HG03457 (cell line): ENCODE data around the gene BOK.

Experiments
- ATAC-seq: cut with Tn5 transposase; IDR thresholded peaks from one replicate; pipeline ENCODE4 v1.9.1; 2021; ENCODE audit warnings: moderate number of reproducible peaks; ENCODE audit not compliant: unreplicated experiment

BOK gene

DNA sequence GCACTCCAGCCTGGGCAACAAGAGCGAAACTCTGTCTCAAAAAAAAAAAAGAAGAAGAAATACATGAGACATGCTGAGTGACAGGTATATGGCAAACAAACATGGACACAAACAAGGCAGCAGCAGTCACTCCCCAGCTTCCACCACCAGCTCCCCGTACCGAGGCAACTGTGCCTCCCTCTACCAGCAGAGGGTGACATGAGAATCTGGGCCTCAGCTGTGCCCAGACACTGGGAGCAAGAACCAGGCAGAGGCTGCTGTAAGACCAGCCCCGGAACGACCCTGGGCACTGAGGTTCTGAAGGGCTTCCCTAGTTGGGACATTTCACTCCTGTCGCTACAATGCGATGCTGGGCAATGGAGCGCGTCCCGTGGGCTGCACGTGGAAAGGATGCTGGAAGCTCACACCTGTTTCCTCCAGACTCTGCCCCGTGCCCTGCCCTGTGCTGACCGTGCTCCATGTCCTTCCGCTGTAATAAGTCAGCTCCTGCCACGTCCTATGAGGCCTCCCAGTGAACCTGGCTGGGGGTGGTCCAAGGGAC is 37.1 kb downstream of the BOK start:
- no peak for ATAC-seq

DNA sequence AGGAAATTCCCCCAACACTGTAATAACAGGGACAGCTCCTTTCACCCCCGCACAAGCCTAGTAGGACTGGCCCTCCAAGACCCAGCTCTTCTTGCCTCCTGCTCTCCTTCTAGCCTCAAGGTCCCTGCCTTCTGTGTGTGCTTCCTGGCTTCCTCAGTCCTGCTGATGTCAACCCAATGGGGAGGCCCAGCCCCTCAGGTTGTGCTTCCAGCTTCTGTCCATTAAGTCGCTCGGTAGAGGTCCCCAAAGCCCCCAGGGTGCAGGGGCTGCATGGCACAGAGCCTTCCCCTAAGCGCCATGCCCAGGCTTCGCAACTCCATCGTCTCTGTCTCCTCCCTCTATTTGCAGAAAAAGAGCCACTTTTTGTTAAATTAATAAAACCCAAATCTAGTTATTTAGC is 39.0 kb downstream of the BOK start:
- no peak for ATAC-seq

DNA sequence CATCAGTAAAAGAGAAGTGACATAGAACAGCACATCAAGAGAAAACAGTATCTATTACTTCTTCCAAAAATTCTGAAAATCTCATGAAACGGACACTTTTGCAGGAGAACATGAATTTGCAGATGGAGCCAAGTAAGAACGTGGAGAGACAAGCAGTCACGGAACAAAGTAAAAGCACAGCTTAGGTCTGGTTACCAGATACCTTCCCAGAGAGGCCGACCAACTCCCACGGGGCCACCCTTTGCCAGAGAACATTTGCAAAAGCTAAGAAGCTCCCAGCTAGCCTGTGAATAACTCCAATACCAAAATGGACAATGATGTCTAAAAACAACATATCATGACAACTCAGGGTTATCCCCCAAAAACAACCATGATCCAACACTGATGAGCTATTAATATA is 39.5 kb downstream of the BOK start:
- no peak for ATAC-seq

DNA sequence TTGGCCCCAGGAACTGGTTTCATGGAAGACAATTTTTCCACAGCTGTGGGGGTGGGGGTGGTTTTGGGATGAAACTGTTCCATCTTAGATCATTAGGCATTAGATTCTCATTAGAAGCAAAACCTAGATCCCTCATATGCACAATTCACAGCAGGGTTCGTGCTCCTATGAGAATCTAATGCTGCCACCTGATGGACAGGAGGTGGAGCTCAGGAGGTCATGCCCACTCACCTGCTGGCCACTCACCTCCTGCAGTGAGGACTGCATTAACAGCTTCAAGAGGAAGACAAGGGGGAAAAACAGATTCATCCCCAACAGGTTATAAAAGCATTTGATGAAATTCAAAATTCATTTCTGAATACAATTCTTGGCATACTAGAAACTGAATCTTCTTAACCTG is 39.9 kb downstream of the BOK start:
- no peak for ATAC-seq

DNA sequence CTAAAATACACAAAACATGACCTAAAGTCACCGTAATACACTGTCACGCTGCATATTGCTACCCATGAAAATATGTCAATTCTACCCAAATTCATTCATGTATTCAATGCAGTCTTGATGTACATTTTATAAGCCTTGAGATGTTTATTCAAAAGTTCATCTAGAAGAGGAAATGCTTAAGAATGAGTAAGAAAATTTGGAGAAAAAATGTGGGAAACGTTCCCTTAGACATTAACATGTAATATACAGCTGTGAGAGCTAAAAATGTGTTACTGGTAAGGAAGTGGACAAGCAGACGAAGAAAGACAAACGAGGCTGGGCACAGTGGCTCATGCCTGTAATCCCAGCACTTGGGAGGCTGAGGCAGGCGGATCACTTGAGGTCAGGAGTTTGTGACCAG is 41.1 kb downstream of the BOK start:
- ATAC-seq, result no peak

DNA sequence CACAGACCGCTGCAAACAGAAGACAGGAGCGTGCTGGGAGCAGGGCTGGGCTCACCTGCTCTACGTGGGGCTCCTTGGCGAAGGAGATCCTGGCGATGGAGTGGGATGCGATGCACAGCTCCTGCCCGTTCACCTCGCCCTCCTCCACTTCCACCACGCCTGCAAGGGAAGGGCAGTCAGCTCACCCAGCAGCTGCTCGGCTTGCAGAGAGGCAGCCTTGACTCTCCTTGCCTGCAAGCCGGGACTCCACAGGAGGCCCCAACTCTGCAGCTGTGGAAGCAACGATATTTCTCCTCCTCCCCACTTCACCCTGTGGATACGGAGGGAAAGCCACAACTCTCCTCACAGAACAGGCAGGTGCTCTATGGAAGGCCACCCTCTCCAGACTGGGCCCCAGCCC is 43.3 kb downstream of the BOK start:
- ATAC-seq, result no peak

DNA sequence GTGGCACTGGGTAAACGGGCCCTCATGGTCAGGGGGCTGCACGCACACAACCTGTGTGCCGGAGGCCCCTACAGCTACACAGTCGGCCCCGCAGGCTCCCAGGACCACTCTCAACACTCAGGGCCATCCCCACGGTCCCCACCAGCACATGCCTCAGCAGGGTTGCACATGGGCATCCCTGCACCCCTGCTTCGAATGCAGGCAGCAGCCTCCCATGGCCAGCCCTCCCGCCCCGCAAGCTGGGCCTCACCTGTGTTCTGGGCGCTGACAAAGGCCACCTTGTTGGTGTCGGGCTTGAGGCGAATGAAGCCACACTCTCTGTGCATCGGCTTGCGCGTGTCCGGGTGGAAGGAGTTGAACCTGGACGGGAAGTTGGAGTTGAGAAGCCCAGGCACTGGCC is 44.2 kb downstream of the BOK start:
- no peak for ATAC-seq

DNA sequence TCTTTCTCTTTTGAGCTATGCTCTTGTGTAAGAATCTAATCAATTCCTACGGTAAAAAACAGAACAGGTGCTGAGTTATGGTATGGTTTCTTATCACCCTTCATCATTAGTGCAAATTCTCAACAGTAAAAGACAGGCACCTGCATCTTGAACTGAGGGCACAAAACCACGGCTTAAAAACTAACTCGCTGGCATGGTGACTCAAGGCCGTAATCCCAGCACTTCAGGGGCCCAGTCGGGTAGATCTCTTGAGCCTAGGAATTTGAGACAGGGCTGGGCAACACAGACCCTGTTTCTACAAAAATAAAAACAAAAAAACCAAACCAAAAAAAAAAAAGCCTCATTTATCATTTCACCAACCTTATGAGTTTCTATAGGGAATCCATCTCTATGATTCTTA is 45.1 kb downstream of the BOK start:
- no peak for ATAC-seq

DNA sequence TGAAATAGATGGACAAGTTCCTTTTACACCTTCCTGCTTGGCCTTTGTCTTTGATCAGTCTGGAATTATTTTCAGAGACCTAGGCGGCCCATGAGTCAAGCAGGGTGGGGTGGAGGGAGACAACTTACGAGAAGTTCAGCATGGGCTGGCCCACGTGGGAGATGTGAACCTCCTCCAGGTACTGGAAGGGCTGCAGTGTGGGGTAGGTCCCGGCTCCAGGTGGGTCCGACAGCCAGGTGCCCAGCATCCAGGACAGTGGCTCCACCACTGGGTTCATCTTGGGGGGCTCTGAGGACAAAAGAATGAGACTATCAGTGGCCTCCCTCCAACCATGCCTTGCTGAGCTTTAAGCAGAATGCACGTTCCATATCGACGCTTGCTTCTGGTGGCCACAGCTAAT is 47.6 kb downstream of the BOK start:
- ATAC-seq, result no peak

DNA sequence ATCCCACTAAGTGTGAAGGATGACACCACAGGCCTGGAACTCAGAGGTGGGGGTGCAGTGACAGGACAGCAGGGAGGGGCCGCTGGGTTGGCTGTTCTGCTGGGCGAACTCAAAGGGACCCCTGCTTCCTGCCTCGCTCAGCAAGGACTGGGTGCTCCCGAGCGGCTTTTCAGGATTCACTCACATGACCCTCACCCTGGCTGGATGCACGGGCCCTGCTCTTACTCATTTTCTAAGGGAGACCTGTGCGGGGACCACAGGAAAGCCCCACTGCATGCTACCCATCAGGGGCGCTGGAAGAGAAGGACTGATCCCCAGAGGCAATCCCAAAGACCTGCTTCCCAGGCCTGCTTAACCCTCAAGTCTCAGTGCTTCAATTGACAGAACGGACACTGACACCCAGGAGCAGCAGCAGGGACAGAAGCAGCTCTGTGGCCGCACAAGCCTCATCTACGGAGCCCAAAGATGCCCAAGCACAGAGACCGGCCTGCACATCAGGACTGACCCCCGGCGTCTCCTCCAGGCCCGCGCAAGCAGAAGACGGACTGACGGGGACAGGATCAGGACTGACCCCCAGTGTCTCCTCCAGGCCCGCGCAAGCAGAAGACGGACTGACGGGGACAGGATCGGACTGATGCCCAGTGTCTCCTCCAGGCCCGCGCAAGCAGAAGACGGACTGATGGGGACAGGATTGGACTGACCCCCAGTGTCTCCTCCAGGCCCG is 48.8 kb downstream of the BOK start:
- no peak for ATAC-seq

DNA sequence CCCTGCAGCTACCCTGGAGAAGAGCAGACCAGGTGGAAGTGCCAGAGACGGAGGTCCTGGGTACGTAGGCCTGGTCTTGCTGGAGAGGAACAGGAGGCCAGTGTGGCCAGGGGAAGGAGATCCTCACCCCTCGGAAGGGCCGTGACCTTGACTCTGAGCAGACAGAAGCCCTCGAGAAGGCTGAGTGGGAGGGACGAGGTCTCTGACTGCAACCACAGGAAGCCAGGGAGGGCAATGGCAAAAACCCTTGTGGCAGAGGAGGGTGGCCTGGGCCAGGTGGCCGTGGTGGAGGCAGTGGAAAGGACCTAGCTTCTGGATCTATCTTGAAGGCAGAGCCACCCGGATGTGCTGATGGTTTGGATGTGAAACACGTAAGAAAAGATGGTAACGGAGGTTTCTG is 50.3 kb downstream of the BOK start:
- ATAC-seq, result no peak

DNA sequence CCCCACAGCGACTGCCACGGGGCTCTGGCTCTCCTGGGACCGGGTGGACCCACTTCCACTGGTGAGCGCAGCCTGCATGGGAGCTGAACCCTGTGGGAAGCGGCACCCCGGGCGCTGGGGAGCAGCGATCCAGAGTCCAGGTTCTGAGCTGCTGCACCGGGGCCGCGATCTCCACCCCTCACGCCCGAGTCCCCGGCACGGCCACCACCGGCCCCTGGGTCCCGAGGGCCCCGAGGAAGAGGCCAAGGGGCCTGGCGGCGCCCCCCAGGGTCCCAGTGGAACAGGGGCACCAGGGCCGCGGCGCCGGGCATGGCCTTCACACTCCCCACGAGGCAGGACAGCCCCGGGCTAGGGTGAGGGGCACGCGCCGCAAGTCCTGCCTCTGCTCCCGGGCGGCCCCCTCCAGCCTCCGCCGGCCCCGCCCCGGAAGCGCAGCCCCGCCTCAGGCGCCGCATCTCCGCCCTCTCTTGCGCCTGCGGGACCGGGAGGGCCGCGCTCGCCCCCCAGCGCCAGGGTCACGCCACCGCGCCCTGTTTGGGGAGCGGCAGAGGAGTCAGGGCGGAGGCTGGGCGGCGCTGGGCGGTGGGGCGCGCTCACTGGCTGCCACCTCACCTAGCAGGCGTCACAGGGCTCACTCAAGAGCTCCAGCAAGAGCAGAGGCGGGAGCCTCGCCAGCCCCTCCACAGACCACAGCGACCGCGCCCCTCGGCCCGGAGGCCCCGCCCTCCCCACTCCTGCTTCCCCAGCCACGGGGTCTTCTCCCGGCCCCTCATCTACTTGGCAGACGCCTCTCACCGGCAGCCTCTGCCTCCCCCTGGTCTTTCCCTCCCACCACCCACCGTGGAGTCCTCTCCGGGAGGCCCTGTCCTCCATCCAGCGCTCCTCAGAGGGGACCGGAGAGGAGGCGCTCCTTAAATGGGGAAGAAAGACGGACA is 51.6 kb downstream of the BOK start:
- ATAC-seq, result peak; percentile 72

DNA sequence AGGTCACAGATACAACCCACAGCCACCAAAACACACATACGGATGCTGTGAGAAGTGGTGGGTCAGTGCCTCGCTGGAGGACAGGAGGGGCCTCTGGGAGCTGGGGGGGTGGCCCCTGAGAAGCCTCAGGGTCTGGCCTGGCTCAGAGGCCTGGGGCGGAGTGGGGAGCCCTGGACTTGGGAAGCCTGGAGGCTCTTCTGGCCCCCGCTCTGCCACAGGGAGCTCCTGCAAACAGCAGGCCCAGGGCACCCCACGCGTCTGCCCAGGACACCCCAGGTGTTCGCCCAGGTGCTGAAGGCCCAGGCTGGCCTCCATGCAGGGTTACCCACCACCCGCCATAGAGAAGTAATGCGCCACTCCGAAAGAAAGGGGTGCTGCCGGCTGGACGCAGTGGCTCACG is 52.5 kb downstream of the BOK start:
- ATAC-seq, result no peak

DNA sequence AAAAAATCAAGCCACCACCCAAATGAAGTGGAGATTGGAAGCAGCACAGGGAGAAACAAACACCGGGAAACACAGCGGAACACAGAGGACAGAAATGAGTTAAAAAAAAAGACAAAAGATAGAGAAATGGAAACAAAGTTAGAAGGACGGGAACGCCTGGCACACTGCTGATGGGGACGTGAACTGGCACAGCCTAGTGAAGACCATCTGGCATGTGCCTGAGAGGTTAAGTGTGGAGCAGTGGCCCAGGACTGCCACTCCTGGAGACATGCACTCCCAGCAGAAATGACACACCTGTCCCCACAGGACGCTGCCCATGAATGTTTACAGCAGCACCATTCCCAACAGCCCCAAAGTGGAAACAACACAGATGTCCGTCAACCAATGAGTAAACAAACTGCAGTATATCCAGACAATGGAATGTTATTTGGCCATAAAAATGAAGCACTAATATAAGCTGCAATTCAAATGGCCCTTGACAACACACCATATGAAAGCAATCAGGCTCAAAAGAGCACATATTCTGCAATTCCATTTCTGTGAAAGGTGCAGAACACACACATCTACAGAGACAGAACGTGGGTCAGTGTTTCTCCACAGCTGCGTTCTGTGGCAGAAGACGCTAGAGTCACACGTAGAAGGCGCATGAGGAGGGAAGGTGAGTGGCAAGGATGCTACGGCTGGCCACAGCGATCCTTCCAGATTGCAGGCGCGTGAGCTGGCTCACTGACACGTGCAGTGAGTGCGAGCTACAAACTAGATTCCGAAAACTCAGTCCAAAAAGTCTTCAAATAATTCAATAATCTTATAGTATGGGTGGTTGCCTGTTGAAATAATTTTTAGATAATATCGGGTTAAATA is 53.8 kb downstream of the BOK start:
- no peak for ATAC-seq

DNA sequence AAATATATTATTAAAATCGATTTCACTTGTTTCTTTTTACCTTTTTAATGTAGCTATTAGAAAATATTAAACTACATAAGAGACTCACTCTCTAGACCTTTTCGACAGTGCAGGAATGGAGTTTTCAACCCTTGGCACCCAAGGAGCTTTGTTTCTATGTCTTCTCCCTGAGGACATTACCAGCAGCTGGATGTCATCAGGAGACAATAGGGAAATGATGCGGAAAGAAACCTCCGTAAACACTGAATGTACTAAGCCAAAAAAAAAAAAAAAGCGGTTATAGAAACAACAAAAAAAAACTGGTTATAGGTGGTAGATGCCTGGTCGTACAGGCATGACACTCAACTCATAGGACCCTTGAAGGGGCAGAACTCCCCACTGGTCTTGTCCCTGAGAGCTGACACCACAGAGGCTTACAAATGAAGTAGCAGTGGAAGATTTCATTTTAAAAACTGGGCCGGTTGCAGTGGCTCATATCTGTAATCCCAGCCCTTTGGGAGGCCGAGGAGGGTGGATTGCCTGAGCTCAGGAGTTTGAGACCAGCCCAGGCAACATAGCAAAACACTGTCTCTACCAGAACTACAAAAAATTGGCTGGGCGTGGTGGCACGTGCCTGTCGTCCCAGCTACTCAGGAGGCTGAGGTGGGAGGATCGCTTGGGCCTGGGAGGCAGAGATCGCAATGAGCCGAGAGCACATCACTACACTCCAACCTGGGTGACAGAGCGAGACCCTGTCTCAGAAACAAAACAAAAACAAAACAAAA is 54.7 kb downstream of the BOK start:
- no peak for ATAC-seq

DNA sequence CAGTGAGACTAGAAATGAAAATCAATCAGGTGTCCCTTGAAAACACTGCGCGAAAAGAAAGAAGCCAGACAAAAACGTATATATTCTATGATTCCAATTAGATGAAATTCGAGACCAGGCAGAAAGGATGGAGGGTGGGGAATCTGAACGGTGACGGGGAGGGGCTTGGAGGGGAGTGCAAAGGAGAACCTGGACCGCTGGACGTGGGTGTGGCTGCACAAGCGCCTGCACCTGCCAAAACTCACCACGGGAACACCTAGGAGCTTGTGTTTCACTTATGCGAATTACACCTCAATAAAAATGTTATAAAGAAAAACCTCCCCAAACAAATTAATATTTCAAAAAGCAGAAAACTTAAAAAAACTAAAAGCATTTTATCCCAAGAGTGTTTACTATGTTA is 56.5 kb downstream of the BOK start:
- no peak for ATAC-seq

DNA sequence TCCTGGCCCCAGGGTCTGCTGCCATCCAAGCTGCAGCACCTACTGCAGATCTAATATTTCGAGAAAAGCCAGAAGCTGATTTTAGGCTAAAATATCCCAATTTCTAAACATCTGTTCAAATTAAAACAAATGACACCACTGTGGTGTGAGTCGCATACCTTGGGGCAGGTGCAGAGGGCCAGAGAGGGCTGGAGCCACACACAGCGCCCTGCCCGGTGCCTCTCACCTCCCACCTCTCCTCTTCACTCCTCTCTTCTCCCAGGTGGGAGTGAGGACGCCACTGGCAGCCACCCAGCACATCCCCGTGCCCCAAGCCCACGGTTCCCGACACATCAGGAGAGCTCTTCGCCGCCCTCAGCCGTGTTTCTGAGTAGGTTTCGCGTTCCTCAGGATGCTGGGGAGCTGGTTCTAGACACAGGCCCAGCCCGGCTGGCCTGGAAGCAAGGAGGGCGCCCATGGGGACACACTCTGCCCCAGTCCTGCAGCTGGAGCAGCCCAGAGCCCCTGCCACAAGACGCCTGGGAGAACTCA is 57.0 kb downstream of the BOK start:
- no peak for ATAC-seq

DNA sequence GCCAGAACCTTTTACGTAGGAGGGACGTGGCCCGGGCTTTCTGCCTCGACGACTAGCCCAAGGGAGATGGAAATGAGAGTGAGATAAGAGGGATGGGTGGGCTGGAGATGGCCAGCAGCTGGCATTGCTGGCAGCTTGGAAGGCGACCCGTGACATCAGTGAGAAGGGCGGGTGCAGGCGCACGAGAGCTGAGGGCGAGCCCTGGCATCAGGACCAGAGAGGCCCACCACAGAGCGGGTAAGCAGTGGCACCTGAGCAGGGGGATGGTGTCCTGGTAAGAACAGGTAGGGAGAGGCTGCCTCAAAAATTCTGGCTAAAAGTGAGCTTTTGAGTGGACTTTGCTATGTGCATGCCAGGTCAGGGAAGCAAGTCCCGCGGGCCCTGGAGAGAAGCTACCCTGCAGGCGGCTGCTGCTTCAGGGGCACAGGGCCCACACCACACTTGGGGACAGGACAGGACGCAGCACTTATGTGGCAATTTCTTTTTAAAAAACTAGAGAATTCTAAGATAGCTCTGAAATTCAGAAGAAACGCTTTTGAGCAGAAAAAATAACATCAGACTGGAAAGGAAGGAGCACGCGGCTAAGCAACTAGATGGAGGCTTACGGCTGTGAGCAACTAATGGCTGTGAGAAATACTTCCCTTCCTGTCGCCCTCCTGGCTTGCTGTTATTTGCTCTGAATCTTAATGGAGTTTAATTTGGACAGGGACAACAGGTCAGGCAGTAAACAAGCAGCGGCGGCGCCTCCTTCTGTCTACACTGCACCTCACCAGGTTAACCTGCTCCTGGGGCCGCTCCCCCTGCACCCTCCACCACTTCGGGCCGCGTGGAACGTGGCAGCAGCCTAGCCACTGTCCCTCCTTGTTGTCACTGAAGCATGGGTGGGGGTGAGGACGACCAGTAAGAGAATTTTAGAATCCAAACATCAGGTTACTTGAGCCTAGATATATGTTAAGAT is 57.9 kb downstream of the BOK start:
- no peak for ATAC-seq
